BJ (cell line): ENCODE measurements around the gene TMTC1. TPM values are rescaled to one million over a fixed set of nuclear protein-coding genes. Genes with fewer than 3 reads are reported as not detected.

ENCODE experiments used
- CTCF ChIA-PET: fragments of 350-600 bp; formaldehyde crosslinking; extraction: SDS; loops from one replicate; lab custom pipeline; 2021; ENCODE audit warnings: antibody characterized with exemption, inconsistent platforms; lab: Yijun Ruan, JAX
- POLR2A ChIA-PET: fragments of 300-600 bp; sonication (Branson Sonifier 250); formaldehyde crosslinking; extraction: SDS; loops from one replicate; lab custom pipeline; 2021; ENCODE audit warnings: antibody characterized with exemption; lab: Charles Lee
- DNase-seq: peaks from one replicate; pipeline ENCODE4 v3.0.0-alpha.2; 2011; ENCODE audit warnings: low read depth
- H3K27me3 ChIP-seq: 2 replicates; pipeline ENCODE4 v1.6.0; 2011; ENCODE audit warnings: low read length; ENCODE audit not compliant: control insufficient read depth, insufficient read depth
- H3K36me3 ChIP-seq: 2 replicates; pipeline ENCODE4 v1.5.1; 2011; ENCODE audit warnings: low read length; ENCODE audit not compliant: control insufficient read depth, insufficient read depth
- H3K4me3 ChIP-seq: 2 replicates; pipeline ENCODE4 v1.5.1; 2011; ENCODE audit warnings: low read depth, mild to moderate bottlenecking, control low read depth, low read length
- CTCF ChIP-seq: IDR thresholded peaks from 2 replicates; pipeline ENCODE4 v1.5.1; 2011; ENCODE audit warnings: low read depth, mild to moderate bottlenecking, control low read depth, inconsistent platforms, low read length, moderate library complexity; ENCODE audit not compliant: insufficient read depth
- polyA plus RNA-seq: library from polyadenylated mRNA; depleted of rRNA; stranded (reverse); fragments of >200 nt; gene quantifications from 2 replicates; pipeline ENCODE4 v1.2.3, GENCODE V29; 2011

TMTC1 gene
- polyA plus RNA-seq, 1 experiment: 21.8 TPM

GRCh38 chr12:29460082-29460481 is 323.7 kb downstream of the TMTC1 start:
- H3K4me3 ChIP-seq: no peak overlapping the region

GRCh38 chr12:29455087-29455486 is 328.7 kb downstream of the TMTC1 start:
- no peak for DNase-seq
- ChIA-PET POLR2A (no interaction called here), CTCF (no interaction called here)
- Histone ChIP-seq H3K27me3 (no peaks in the 10 kb centered on the region), H3K4me3 (no peak overlapping the region), H3K36me3 (no peaks in the 10 kb centered on the region)
- TF ChIP-seq CTCF: no peak

More at GRCh38 chr12:29460082-29460481, 323.7 kb downstream of the TMTC1 start:
- POLR2A ChIA-PET: no interaction called here
- CTCF ChIA-PET: no interaction called here
- no peak for DNase-seq
- TF ChIP-seq CTCF: no peak
- Histone ChIP-seq H3K27me3 (no peaks in the 10 kb centered on the region), H3K36me3 (no peaks in the 10 kb centered on the region)

- ChIA-PET POLR2A (interaction anchor here (0.6 kb wide), 1 partner anchor 1662 kb away, joined by 4 read pairs; no protein-coding TSS in a partner anchor), CTCF (interaction anchor here (0.7 kb wide), 1 partner anchor 752 kb away, joined by 3 read pairs; no protein-coding TSS in a partner anchor)
- Histone ChIP-seq H3K27me3 (no peaks in the 10 kb centered on the region), H3K4me3 (no peak overlapping the region), H3K36me3 (no peaks in the 10 kb centered on the region)
- TF ChIP-seq CTCF: no peak
- no peak for DNase-seq
Measured at GRCh38 chr12:29451888-29452287, 331.9 kb downstream of the TMTC1 start.
